ENCODE results near the gene LCE3C. TPM values are rescaled to one million over a fixed set of nuclear protein-coding genes. Genes with fewer than 3 reads are reported as not detected.

Gene LCE3C
- total RNA-seq, result not detected

- 74% methylated on average over 4 of the region's 4 CpGs; no CpG with 5 or more reads in 1 of the 2 donors for WGBS, 2 donors (ENCODE audit: low coverage in 1 of 2)
- Histone ChIP-seq H3K27me3 (no peaks in the 10 kb centered on the region), H3K36me3 (no peaks in the 10 kb centered on the region), H3K4me3 (no peak within 1 kb of the TSS), H3K4me1 (no peaks in the 10 kb centered on the region), H3K27ac (no peak within 1 kb of the TSS), H3K9me3 (no peaks in the 10 kb centered on the region)
- in situ Hi-C loops (cut with MboI; ENCODE audit: low pct_ligation_motif_present in 1 of 4, low pct_unique_long_range_greater_than_20kb in 1 of 4, low sequenced_read_pairs in 3 of 4) (no loop called here), intact Hi-C loops (cut with DNase I; ENCODE audit: low total_unique reads) (no loop called here)
- DNase-seq, result no peak
- TF ChIP-seq EP300 (IDR thresholded peaks at IDR 0.05; ENCODE audit: low read depth), result no peak
- no peak for TF ChIP-seq CTCF (IDR thresholded peaks at IDR 0.05)
- no peak for TF ChIP-seq POLR2A (IDR thresholded peaks at IDR 0.05)
- TF ChIP-seq POLR2AphosphoS5 (IDR thresholded peaks at IDR 0.05), result no peak
Measured at GRCh38 chr1:152599934-152600333, at the start of gene LCE3C. LCE3C (plus strand) TSS chr1:152600234; CDS start chr1:152600732, 498 bp downstream.

GRCh38 chr1:152565115-152565514 is 34.9 kb upstream of the LCE3C start:
- no peak for DNase-seq
- no peak overlapping the region for H3K27ac ChIP-seq
- 54 to 57% methylated on average over 1 to 2 of the region's 2 CpGs for WGBS, 2 donors (ENCODE audit: low coverage in 1 of 2)
- H3K4me1 ChIP-seq, result no peaks in the 10 kb centered on the region
- intact Hi-C loops (cut with DNase I; ENCODE audit: low total_unique reads) (no loop called here), in situ Hi-C loops (cut with MboI; ENCODE audit: low pct_ligation_motif_present in 1 of 4, low pct_unique_long_range_greater_than_20kb in 1 of 4, low sequenced_read_pairs in 3 of 4) (no loop called here)
- no peak overlapping the region for H3K4me3 ChIP-seq
- TF ChIP-seq POLR2A (IDR thresholded peaks at IDR 0.05), result no peak
- no peak for TF ChIP-seq POLR2AphosphoS5 (IDR thresholded peaks at IDR 0.05)
- no peak for TF ChIP-seq CTCF (IDR thresholded peaks at IDR 0.05)
- TF ChIP-seq EP300 (IDR thresholded peaks at IDR 0.05; ENCODE audit: low read depth), result no peak
- no peaks in the 10 kb centered on the region for H3K36me3 ChIP-seq
- no peaks in the 10 kb centered on the region for H3K9me3 ChIP-seq
- H3K27me3 ChIP-seq, result no peaks in the 10 kb centered on the region

GRCh38 chr1:152565535-152566215 is 34.4 kb upstream of the LCE3C start:
- Histone ChIP-seq H3K36me3 (no peaks in the 10 kb centered on the region), H3K4me3 (no peak overlapping the region), H3K4me1 (no peaks in the 10 kb centered on the region), H3K27ac (no peak overlapping the region), H3K9me3 (no peaks in the 10 kb centered on the region), H3K27me3 (no peaks in the 10 kb centered on the region)
- in situ Hi-C loops (cut with MboI; ENCODE audit: low pct_ligation_motif_present in 1 of 4, low pct_unique_long_range_greater_than_20kb in 1 of 4, low sequenced_read_pairs in 3 of 4) (no loop called here), intact Hi-C loops (cut with DNase I; ENCODE audit: low total_unique reads) (no loop called here)
- 80% methylated on average over 14 of the region's 14 CpGs; no CpG with 5 or more reads in 1 of the 2 donors for WGBS, 2 donors (ENCODE audit: low coverage in 1 of 2)
- no peak for DNase-seq
- no peak for TF ChIP-seq EP300 (IDR thresholded peaks at IDR 0.05; ENCODE audit: low read depth)
- TF ChIP-seq POLR2AphosphoS5 (IDR thresholded peaks at IDR 0.05), result no peak
- no peak for TF ChIP-seq POLR2A (IDR thresholded peaks at IDR 0.05)
- TF ChIP-seq CTCF (IDR thresholded peaks at IDR 0.05), result no peak

- WGBS, 2 donors (ENCODE audit: low coverage in 1 of 2), result 58% methylated on average over 1 of the region's 1 CpG; no CpG with 5 or more reads in 1 of the 2 donors
- intact Hi-C loops (cut with DNase I; ENCODE audit: low total_unique reads), result no loop called here
- H3K4me3 ChIP-seq, result no peak within 1 kb of the TSS
- no peak for TF ChIP-seq EP300 (IDR thresholded peaks at IDR 0.05; ENCODE audit: low read depth)
- TF ChIP-seq POLR2AphosphoS5 (IDR thresholded peaks at IDR 0.05), result no peak
- TF ChIP-seq POLR2A (IDR thresholded peaks at IDR 0.05), result no peak
- no peak for TF ChIP-seq CTCF (IDR thresholded peaks at IDR 0.05)
- H3K9me3 ChIP-seq, result no peaks in the 10 kb centered on the region
- DNase-seq, result no peak
- in situ Hi-C loops (cut with MboI; ENCODE audit: low pct_ligation_motif_present in 1 of 4, low pct_unique_long_range_greater_than_20kb in 1 of 4, low sequenced_read_pairs in 3 of 4), result no loop called here
- no peaks in the 10 kb centered on the region for H3K27me3 ChIP-seq
- no peak within 1 kb of the TSS for H3K27ac ChIP-seq
- H3K36me3 ChIP-seq, result no peaks in the 10 kb centered on the region
- no peaks in the 10 kb centered on the region for H3K4me1 ChIP-seq
Measured at GRCh38 chr1:152566681-152567080, 33.4 kb upstream of the LCE3C start, which contains the start of gene LCE3E. LCE3E (minus strand) TSS chr1:152566780; CDS start chr1:152566208, 572 bp downstream.
